ENCODE data around the gene SH3BP4. TPM values are rescaled to one million over a fixed set of nuclear protein-coding genes. Genes with fewer than 3 reads are reported as not detected.

SH3BP4 gene
- total and polyA plus RNA-seq, 2 of the 13 experiments (the other 11 are each of a cell fraction or from before 2014, with no cell fraction given): 34.6 to 99.1 TPM

- peak overlapping the region; percentile 75 for H3K27ac ChIP-seq (ENCODE audit: extremely low read length, insufficient read depth, low read length)
- 52% methylated on average over 18 of the region's 18 CpGs for WGBS (ENCODE audit: low lambda C conversion rate)
- H3K79me2 ChIP-seq (ENCODE audit: insufficient read depth, low read length): peaks cover 97% of the 10 kb centered on the region
- DNase-seq (ENCODE audit: low spot score) (peak; percentile 86), FAIRE-seq (peak; percentile 32), ATAC-seq (peak; percentile 13)
- H3K36me3 ChIP-seq (replicated peaks in 1 of 2; ENCODE audit: control insufficient read depth in 1 of 2, insufficient read depth in 2 of 2, low read length in 2 of 2): peaks cover 14 to 50% of the 10 kb centered on the region in 2 experiments
- H3K4me3 ChIP-seq (replicated peaks in 1 of 3; ENCODE audit: insufficient read depth in 1 of 3, low read depth in 2 of 3, low read length in 3 of 3): peak overlapping the region in 1 of 3 experiments; percentile 2; a peak in 1 of 6 replicates
- intact Hi-C loops (cut with micrococcal nuclease; ENCODE audit: unreplicated experiment): no loop called here
- peak overlapping the region; percentile 46 for H3K4me2 ChIP-seq (ENCODE audit: low read depth, low read length)
- no peaks in the 10 kb centered on the region for H3K27me3 ChIP-seq (ENCODE audit: control insufficient read depth in 1 of 2, insufficient read depth in 2 of 2, low read length in 2 of 2)
- peak overlapping the region; percentile 59; the same call in 1 of the 2 replicates for H3K9ac ChIP-seq (ENCODE audit: insufficient read depth, low read depth, low read length)
- POLR2A ChIA-PET: interaction anchor here (1.0 to 10.2 kb wide), 12 partner anchors 9 to 319 kb away, joined by 3 to 268 read pairs (median 5); partner anchors contain the start of gene SH3BP4
- in situ Hi-C loops (cut with HindIII; ENCODE audit: extremely low pct_ligation_motif_present, low pct_unique_long_range_greater_than_20kb): no loop called here
- TSS peak; percentile 43 for BruUV-seq (replicated peaks)
- no peaks in the 10 kb centered on the region for H3K9me3 ChIP-seq (ENCODE audit: low read length)
- no peak overlapping the region for H2AFZ ChIP-seq (ENCODE audit: low read length)
- H3K4me1 ChIP-seq (ENCODE audit: insufficient read depth, low read length): peaks cover 100% of the 10 kb centered on the region
- CTCF ChIA-PET (ENCODE audit: low intra/inter-chr PET ratio, low total read pairs): no interaction called here
- peaks cover 92% of the 10 kb centered on the region for H4K20me1 ChIP-seq (ENCODE audit: insufficient read depth, low read length)
- no peak for TF ChIP-seq NR3C1 (CRISPR knock-in tag; IDR thresholded peaks at IDR 0.05)
- TF ChIP-seq MTF1 (CRISPR knock-in tag; IDR thresholded peaks at IDR 0.05): no peak
- TF ChIP-seq, protein P1, sequence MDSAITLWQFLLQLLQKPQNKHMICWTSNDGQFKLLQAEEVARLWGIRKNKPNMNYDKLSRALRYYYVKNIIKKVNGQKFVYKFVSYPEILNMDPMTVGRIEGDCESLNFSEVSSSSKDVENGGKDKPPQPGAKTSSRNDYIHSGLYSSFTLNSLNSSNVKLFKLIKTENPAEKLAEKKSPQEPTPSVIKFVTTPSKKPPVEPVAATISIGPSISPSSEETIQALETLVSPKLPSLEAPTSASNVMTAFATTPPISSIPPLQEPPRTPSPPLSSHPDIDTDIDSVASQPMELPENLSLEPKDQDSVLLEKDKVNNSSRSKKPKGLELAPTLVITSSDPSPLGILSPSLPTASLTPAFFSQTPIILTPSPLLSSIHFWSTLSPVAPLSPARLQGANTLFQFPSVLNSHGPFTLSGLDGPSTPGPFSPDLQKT (CRISPR knock-in tag; IDR thresholded peaks at IDR 0.05; ENCODE audit: borderline replicate concordance): no peak
- TF ChIP-seq, protein P2, sequence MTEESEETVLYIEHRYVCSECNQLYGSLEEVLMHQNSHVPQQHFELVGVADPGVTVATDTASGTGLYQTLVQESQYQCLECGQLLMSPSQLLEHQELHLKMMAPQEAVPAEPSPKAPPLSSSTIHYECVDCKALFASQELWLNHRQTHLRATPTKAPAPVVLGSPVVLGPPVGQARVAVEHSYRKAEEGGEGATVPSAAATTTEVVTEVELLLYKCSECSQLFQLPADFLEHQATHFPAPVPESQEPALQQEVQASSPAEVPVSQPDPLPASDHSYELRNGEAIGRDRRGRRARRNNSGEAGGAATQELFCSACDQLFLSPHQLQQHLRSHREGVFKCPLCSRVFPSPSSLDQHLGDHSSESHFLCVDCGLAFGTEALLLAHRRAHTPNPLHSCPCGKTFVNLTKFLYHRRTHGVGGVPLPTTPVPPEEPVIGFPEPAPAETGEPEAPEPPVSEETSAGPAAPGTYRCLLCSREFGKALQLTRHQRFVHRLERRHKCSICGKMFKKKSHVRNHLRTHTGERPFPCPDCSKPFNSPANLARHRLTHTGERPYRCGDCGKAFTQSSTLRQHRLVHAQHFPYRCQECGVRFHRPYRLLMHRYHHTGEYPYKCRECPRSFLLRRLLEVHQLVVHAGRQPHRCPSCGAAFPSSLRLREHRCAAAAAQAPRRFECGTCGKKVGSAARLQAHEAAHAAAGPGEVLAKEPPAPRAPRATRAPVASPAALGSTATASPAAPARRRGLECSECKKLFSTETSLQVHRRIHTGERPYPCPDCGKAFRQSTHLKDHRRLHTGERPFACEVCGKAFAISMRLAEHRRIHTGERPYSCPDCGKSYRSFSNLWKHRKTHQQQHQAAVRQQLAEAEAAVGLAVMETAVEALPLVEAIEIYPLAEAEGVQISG (CRISPR knock-in tag; IDR thresholded peaks at IDR 0.05): no peak
- no peak for TF ChIP-seq ELF1 (CRISPR knock-in tag; IDR thresholded peaks at IDR 0.05)
- TF ChIP-seq THAP11 (CRISPR knock-in tag; IDR thresholded peaks at IDR 0.05): no peak
- TF ChIP-seq NKX3-1 (CRISPR knock-in tag; IDR thresholded peaks at IDR 0.05): peak; percentile 2; the same call in 1 of the 2 replicates
- TF ChIP-seq DMAP1 (CRISPR knock-in tag; IDR thresholded peaks at IDR 0.05): no peak
- no peak for TF ChIP-seq REPIN1 (CRISPR knock-in tag; IDR thresholded peaks at IDR 0.05; ENCODE audit: borderline replicate concordance, low read depth)
- no peak for TF ChIP-seq PTBP1 (IDR thresholded peaks at IDR 0.05; ENCODE audit: low read depth, low read length, poor library complexity, severe bottlenecking)
- TF ChIP-seq ZGPAT (CRISPR knock-in tag; IDR thresholded peaks at IDR 0.05): no peak
- TF ChIP-seq GFI1 (CRISPR knock-in tag; IDR thresholded peaks at IDR 0.05; ENCODE audit: borderline replicate concordance): 0 out of 2 replicates have a peak, but pooled peaks have one; percentile 3
- TF ChIP-seq MED1 (CRISPR knock-in tag; IDR thresholded peaks at IDR 0.05): no peak
- TF ChIP-seq MAFG (CRISPR knock-in tag; IDR thresholded peaks at IDR 0.05): no peak
- TF ChIP-seq FOSL2 (CRISPR knock-in tag; IDR thresholded peaks at IDR 0.05): 0 out of 2 replicates have a peak, but pooled peaks have one; percentile 6
- no peak for TF ChIP-seq PHB2 (IDR thresholded peaks at IDR 0.05; ENCODE audit: partially characterized antibody)
- TF ChIP-seq FOXA3 (CRISPR knock-in tag; IDR thresholded peaks at IDR 0.05): no peak
- TF ChIP-seq KDM6A (CRISPR knock-in tag; IDR thresholded peaks at IDR 0.05; ENCODE audit: low read depth): no peak
- no peak for TF ChIP-seq SIX1 (CRISPR knock-in tag; IDR thresholded peaks at IDR 0.05; ENCODE audit: borderline replicate concordance)
- TF ChIP-seq RAD21 (CRISPR knock-in tag; IDR thresholded peaks at IDR 0.05): peak; percentile 19; the same call in 1 of the 2 replicates
- TF ChIP-seq ZMAT3 (CRISPR knock-in tag; conservative IDR thresholded peaks at IDR 0.05): no peak
- no peak for TF ChIP-seq RFXANK (CRISPR knock-in tag; IDR thresholded peaks at IDR 0.05)
These were observed 44.5 kb downstream of the SH3BP4 start for GRCh38 chr2:234996069-234996940.

Measured in HepG2 (cell line).